Liver (tissue), 3 donors: ENCODE data around the gene GPR156.
A peak's percentile ranks its signal among the peaks of the same experiment; 100 is the strongest.

ENCODE experiments used
- GABPA ChIP-seq, 2 donors: IDR thresholded peaks in 1 of 2; conservative IDR thresholded peaks in 1 of 2; 2 replicates each; pipeline ENCODE4 v1.6.1; 2016; ENCODE audit warnings: antibody characterized with exemption in 2 of 2, mild to moderate bottlenecking in 1 of 2, moderate library complexity in 1 of 2
- RAD21 ChIP-seq, 2 donors: IDR thresholded peaks; 2 replicates each; pipeline ENCODE4 v1.6.1; 2016; ENCODE audit warnings: antibody characterized with exemption in 2 of 2, mild to moderate bottlenecking in 2 of 2
- RXRA ChIP-seq, 2 donors: IDR thresholded peaks; 2 replicates each; pipeline ENCODE4 v1.6.1; 2017 to 2018; ENCODE audit warnings: antibody characterized with exemption in 2 of 2, mild to moderate bottlenecking in 1 of 2
- YY1 ChIP-seq: IDR thresholded peaks from 2 replicates; pipeline ENCODE4 v1.6.1; 2016; ENCODE audit warnings: antibody characterized with exemption, mild to moderate bottlenecking
- TF ChIP-seq, protein P1 (sequence below): IDR thresholded peaks from 2 replicates; pipeline ENCODE4 v1.6.1; 2016; ENCODE audit warnings: antibody characterized with exemption
- TF ChIP-seq, protein P2 (sequence below): fragments of 150-350 bp; IDR thresholded peaks from 2 replicates; pipeline ENCODE4 v1.5.1; 2017; ENCODE audit warnings: improper control_type of control experiment, low read depth, low read length; ENCODE audit not compliant: missing input control
- donor health status: healthy.
- donor health status: healthy.

DNA sequence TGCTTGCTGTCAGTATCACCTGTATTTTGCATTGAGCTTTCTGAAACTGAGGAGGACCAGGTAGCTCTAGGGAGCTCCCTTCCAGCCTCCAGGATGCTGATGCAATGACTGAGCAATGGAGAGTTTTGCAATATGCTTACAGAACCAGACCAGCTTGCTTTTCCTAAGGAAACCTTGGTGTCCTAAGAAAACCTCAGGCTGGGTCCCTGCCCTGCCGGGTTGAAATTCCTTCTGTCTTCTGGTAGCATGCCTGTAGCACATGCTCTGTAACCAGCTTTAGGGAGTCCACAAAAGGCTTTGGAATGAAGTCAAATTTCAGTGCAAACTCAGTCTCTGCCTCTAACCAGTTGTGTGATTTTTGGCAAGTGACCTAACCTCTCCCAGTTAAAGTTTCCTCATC is 125.0 kb downstream of the GPR156 start:
- TF ChIP-seq RAD21 (IDR thresholded peaks at IDR 0.05): no peak
- TF ChIP-seq YY1: no peak
- TF ChIP-seq, protein P1, sequence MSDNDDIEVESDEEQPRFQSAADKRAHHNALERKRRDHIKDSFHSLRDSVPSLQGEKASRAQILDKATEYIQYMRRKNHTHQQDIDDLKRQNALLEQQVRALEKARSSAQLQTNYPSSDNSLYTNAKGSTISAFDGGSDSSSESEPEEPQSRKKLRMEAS: no peak
- TF ChIP-seq, protein P2, sequence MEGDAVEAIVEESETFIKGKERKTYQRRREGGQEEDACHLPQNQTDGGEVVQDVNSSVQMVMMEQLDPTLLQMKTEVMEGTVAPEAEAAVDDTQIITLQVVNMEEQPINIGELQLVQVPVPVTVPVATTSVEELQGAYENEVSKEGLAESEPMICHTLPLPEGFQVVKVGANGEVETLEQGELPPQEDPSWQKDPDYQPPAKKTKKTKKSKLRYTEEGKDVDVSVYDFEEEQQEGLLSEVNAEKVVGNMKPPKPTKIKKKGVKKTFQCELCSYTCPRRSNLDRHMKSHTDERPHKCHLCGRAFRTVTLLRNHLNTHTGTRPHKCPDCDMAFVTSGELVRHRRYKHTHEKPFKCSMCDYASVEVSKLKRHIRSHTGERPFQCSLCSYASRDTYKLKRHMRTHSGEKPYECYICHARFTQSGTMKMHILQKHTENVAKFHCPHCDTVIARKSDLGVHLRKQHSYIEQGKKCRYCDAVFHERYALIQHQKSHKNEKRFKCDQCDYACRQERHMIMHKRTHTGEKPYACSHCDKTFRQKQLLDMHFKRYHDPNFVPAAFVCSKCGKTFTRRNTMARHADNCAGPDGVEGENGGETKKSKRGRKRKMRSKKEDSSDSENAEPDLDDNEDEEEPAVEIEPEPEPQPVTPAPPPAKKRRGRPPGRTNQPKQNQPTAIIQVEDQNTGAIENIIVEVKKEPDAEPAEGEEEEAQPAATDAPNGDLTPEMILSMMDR: no peak
- no peak for TF ChIP-seq GABPA (IDR thresholded peaks at IDR 0.05 in 1 of 2, conservative IDR thresholded peaks at IDR 0.05 in 1 of 2)
- peak; percentile 62 to 68 for TF ChIP-seq RXRA (IDR thresholded peaks at IDR 0.05)
